Measurements from ENCODE around the gene HBA1. TPM values are rescaled to one million over a fixed set of nuclear protein-coding genes. Genes with fewer than 3 reads are reported as not detected.
A peak's percentile ranks its signal among the peaks of the same experiment; 100 is the strongest.
"Not testable (repeated sequence)": the region's sequence is repeated elsewhere in the genome, so short reads cannot be mapped to it uniquely, and the experiment has no call there.

Gene HBA1
- total and polyA plus RNA-seq, 10 donors: 77.8 to 25,333 (median 2,131) TPM

DNA sequence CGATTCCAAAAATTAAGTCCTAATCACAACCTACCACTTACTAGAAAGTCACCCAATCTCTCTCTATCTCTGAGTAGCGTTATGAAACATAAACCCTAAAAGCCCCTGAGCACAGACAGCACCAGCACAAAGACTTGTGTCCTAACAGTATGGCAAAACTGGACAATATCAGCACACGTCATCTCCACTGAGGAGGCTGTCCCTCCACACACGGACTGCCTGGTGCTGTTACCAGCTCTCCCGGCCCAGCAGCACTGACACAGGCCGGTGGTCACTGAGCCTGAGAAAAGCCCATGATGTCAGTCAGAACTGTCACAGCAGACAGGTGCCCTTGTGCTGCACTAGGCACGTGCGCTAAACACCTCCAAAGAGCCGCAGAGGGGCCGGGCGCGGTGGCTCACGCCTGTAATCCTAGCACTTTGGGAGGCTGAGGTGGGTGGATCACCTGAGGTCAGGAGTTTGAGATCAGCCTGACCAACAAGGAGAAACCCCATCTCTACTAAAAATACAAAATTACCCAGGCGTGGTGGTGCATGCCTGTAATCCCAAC is 35.2 kb downstream of the HBA1 start:
- H3K4me1 ChIP-seq; H3K4me3 ChIP-seq; H3K27me3 ChIP-seq (replicated peaks in 1 of 7); intact Hi-C loops (cut with DNase I; ENCODE audit: low total_unique reads); H3K9me3 ChIP-seq; H3K27ac ChIP-seq; DNase-seq: not testable (repeated sequence)
- peaks cover 0 to 100% (median 94%) of the 10 kb centered on the region in 6 donors for H3K36me3 ChIP-seq
- 87 to 99% (median 94%) methylated on average over 13 to 14 of the region's 14 CpGs for WGBS, 5 donors
- TF ChIP-seq POLR2AphosphoS5 (IDR thresholded peaks at IDR 0.05): peak in 1 of 3 donors; percentile 50

DNA sequence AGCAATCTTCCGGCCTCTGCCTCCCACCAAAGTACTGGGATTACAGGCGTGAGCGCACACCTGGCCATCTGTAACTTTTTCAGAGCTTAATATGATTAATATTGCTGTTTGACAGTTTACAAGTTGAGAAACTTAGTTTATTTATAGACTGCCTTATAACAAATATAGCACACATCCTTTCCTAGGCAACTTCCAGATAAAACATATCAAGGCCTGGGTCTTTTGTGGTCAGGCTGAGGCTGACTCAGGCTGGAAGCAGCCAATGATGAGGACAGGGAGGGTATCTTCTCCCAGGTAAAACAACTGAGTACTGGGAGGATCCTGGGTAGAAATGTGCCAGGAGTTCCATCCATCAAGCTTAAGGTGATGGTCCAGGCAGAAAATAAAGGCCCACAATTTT is 36.5 kb downstream of the HBA1 start:
- Histone ChIP-seq H3K4me1 (peaks cover 0 to 3% (median 0%) of the 10 kb centered on the region in 6 donors), H3K27ac (no peak overlapping the region), H3K27me3 (replicated peaks in 1 of 7) (no peaks in the 10 kb centered on the region), H3K36me3 (peaks cover 0 to 100% (median 95%) of the 10 kb centered on the region in 6 donors), H3K4me3 (no peak overlapping the region), H3K9me3 (no peaks in the 10 kb centered on the region)
- WGBS, 5 donors: 95 to 99% (median 97%) methylated on average over 3 of the region's 3 CpGs
- intact Hi-C loops (cut with DNase I; ENCODE audit: low total_unique reads): no loop called here
- no peak for DNase-seq
- TF ChIP-seq, protein P1, sequence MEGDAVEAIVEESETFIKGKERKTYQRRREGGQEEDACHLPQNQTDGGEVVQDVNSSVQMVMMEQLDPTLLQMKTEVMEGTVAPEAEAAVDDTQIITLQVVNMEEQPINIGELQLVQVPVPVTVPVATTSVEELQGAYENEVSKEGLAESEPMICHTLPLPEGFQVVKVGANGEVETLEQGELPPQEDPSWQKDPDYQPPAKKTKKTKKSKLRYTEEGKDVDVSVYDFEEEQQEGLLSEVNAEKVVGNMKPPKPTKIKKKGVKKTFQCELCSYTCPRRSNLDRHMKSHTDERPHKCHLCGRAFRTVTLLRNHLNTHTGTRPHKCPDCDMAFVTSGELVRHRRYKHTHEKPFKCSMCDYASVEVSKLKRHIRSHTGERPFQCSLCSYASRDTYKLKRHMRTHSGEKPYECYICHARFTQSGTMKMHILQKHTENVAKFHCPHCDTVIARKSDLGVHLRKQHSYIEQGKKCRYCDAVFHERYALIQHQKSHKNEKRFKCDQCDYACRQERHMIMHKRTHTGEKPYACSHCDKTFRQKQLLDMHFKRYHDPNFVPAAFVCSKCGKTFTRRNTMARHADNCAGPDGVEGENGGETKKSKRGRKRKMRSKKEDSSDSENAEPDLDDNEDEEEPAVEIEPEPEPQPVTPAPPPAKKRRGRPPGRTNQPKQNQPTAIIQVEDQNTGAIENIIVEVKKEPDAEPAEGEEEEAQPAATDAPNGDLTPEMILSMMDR (IDR thresholded peaks at IDR 0.05 in 8 of 11, conservative IDR thresholded peaks at IDR 0.05 in 3 of 11): no peak
- no peak for TF ChIP-seq POLR2A (IDR thresholded peaks at IDR 0.05)
- no peak for TF ChIP-seq POLR2AphosphoS5 (IDR thresholded peaks at IDR 0.05)

DNA sequence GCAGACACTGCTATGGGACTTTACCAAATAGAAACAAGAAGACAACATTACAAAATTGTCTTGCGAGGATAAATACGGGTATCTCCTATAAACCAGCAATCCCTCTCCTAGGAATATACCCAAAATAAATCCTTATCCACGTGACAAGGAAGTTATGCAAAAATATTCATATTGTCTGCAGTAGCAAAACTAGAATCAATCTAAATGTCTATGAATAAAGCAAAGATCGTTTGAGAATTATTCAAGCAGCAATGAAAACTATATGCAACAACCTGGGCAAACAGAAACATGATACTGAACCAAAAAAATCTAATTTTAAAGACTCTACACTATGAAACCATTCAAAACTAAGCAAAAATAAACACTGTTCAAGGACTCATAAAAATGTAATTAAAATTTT is 43.5 kb downstream of the HBA1 start:
- 74 to 87% (median 79%) methylated on average over 4 of the region's 4 CpGs for WGBS, 5 donors

More for the DNA sequence above, 43.5 kb downstream of the HBA1 start:
- no peak for DNase-seq
- no peak for TF ChIP-seq POLR2A (IDR thresholded peaks at IDR 0.05)
- TF ChIP-seq, protein P1 (IDR thresholded peaks at IDR 0.05 in 8 of 11, conservative IDR thresholded peaks at IDR 0.05 in 3 of 11): no peak
- TF ChIP-seq POLR2AphosphoS5 (IDR thresholded peaks at IDR 0.05): no peak
- H3K4me1 ChIP-seq: peaks cover 0 to 19% (median 4%) of the 10 kb centered on the region in 6 donors
- intact Hi-C loops (cut with DNase I; ENCODE audit: low total_unique reads): no loop called here
- H3K9me3 ChIP-seq: no peaks in the 10 kb centered on the region
- no peaks in the 10 kb centered on the region for H3K27me3 ChIP-seq (replicated peaks in 1 of 7)
- peaks cover 3 to 100% (median 94%) of the 10 kb centered on the region in 6 donors for H3K36me3 ChIP-seq
- no peak overlapping the region for H3K27ac ChIP-seq
- no peak overlapping the region for H3K4me3 ChIP-seq

Small RNA genes within 50 kb of the gene (small RNA-seq; reads per million reads assigned to genes)
- 0 reads per million in 4 donors for gene RF00019

Other genes with a start within 250 kb of the HBA1 start
- 10 to 100 TPM in 4 of 7 donors, 1 to 10 TPM in 3; 5.2 to 17.9 (median 13.2) TPM for gene POLR3K, start 123.1 kb upstream of the HBA1 start, total RNA-seq
- gene POLR3K, start 123.1 kb upstream of the HBA1 start, polyA plus RNA-seq: 10 to 100 TPM; 13.1 to 24.1 (median 21.2) TPM
- gene SNRNP25, start 122.9 kb upstream of the HBA1 start, total RNA-seq: 10 to 100 TPM; 13.6 to 25.1 (median 17.2) TPM
- 10 to 100 TPM; 39.8 to 48.1 (median 46.6) TPM for gene SNRNP25, start 122.9 kb upstream of the HBA1 start, polyA plus RNA-seq
- gene RHBDF1, start 104.0 kb upstream of the HBA1 start, total RNA-seq: 10 to 100 TPM in 4 of 7 donors, 1 to 10 TPM in 3; 6.5 to 23.0 (median 14.9) TPM
- 10 to 100 TPM in 1 of 3 donors, 1 to 10 TPM in 2; 7.0 to 11.4 (median 9.2) TPM for gene RHBDF1, start 104.0 kb upstream of the HBA1 start, polyA plus RNA-seq
- gene MPG, start 98.5 kb upstream of the HBA1 start, total RNA-seq: 10 to 100 TPM; 34.8 to 82.4 (median 50.0) TPM
- gene MPG, start 98.5 kb upstream of the HBA1 start, polyA plus RNA-seq: 100 to 1,000 TPM; 115 to 122 (median 121) TPM
- gene NPRL3, start 38.0 kb upstream of the HBA1 start, total RNA-seq: 10 to 100 TPM; 22.7 to 38.7 (median 31.7) TPM
- 10 to 100 TPM in 2 of 3 donors, 1 to 10 TPM in 1; 8.7 to 22.4 (median 12.5) TPM for gene NPRL3, start 38.0 kb upstream of the HBA1 start, polyA plus RNA-seq
- 1 to 10 TPM in 1 of 7 donors, not detected in 6; 1.2 TPM for gene HBZ, start 24.0 kb upstream of the HBA1 start, total RNA-seq
- under 1 TPM in 1 of 3 donors, not detected in 2; 0.16 TPM for gene HBZ, start 24.0 kb upstream of the HBA1 start, polyA plus RNA-seq
- 10 to 100 TPM in 4 of 7 donors, 1 to 10 TPM in 2, not detected in 1; 1.4 to 96.6 (median 24.0) TPM for gene HBM, start 10.7 kb upstream of the HBA1 start, total RNA-seq
- 1 to 10 TPM in 1 of 3 donors, under 1 TPM in 2; 0.20 to 2.9 (median 0.28) TPM for gene HBM, start 10.7 kb upstream of the HBA1 start, polyA plus RNA-seq
- gene HBA2, start 3.8 kb upstream of the HBA1 start, total RNA-seq: over 10,000 TPM in 3 of 7 donors, 1,000 to 10,000 TPM in 2, 100 to 1,000 TPM in 2; 283 to 16,395 (median 9,081) TPM
- 1,000 to 10,000 TPM in 1 of 3 donors, 100 to 1,000 TPM in 2; 256 to 5,765 (median 344) TPM for gene HBA2, start 3.8 kb upstream of the HBA1 start, polyA plus RNA-seq
- 1 to 10 TPM in 4 of 7 donors, not detected in 3; 1.0 to 7.4 (median 6.6) TPM for gene HBQ1, start 3.8 kb downstream of the HBA1 start, total RNA-seq
- 10 to 100 TPM in 1 of 3 donors, under 1 TPM in 2; 0.41 to 11.3 (median 0.62) TPM for gene HBQ1, start 3.8 kb downstream of the HBA1 start, polyA plus RNA-seq
- 100 to 1,000 TPM in 5 of 7 donors, 10 to 100 TPM in 2; 76.7 to 158 (median 105) TPM for gene LUC7L, start 52.8 kb downstream of the HBA1 start, total RNA-seq
- 100 to 1,000 TPM; 110 to 318 (median 282) TPM for gene LUC7L, start 52.8 kb downstream of the HBA1 start, polyA plus RNA-seq
- 10 to 100 TPM; 32.2 to 63.1 (median 42.5) TPM for gene FAM234A, start 58.1 kb downstream of the HBA1 start, total RNA-seq
- 10 to 100 TPM; 13.0 to 25.9 (median 13.1) TPM for gene FAM234A, start 58.1 kb downstream of the HBA1 start, polyA plus RNA-seq
- 1 to 10 TPM; 1.0 to 5.4 (median 2.6) TPM for gene RGS11, start 99.3 kb downstream of the HBA1 start, total RNA-seq
- 1 to 10 TPM in 2 of 3 donors, under 1 TPM in 1; 0.79 to 5.2 (median 1.9) TPM for gene RGS11, start 99.3 kb downstream of the HBA1 start, polyA plus RNA-seq
- gene ARHGDIG, start 103.9 kb downstream of the HBA1 start, total RNA-seq: not detected
- under 1 TPM; 0.23 to 0.99 (median 0.26) TPM for gene ARHGDIG, start 103.9 kb downstream of the HBA1 start, polyA plus RNA-seq
- 1 to 10 TPM in 1 of 7 donors, under 1 TPM in 2, not detected in 4; 0.28 to 1.1 (median 0.39) TPM for gene PDIA2, start 106.5 kb downstream of the HBA1 start, total RNA-seq
- gene PDIA2, start 106.5 kb downstream of the HBA1 start, polyA plus RNA-seq: 1 to 10 TPM in 2 of 3 donors, under 1 TPM in 1; 0.67 to 2.4 (median 1.4) TPM
- gene AXIN1, start 176.0 kb downstream of the HBA1 start, total RNA-seq: 10 to 100 TPM; 22.6 to 27.3 (median 24.8) TPM
- 10 to 100 TPM; 12.9 to 22.7 (median 13.6) TPM for gene AXIN1, start 176.0 kb downstream of the HBA1 start, polyA plus RNA-seq
- gene MRPL28, start 193.9 kb downstream of the HBA1 start, total RNA-seq: 10 to 100 TPM; 38.0 to 64.1 (median 48.0) TPM
- 100 to 1,000 TPM in 1 of 3 donors, 10 to 100 TPM in 2; 85.0 to 108 (median 85.7) TPM for gene MRPL28, start 193.9 kb downstream of the HBA1 start, polyA plus RNA-seq
- gene PGAP6, start 205.3 kb downstream of the HBA1 start, total RNA-seq: 10 to 100 TPM; 35.7 to 63.2 (median 51.0) TPM
- 10 to 100 TPM; 19.5 to 40.6 (median 32.2) TPM for gene PGAP6, start 205.3 kb downstream of the HBA1 start, polyA plus RNA-seq
- gene NME4, start 220.5 kb downstream of the HBA1 start, total RNA-seq: 10 to 100 TPM; 27.3 to 71.4 (median 50.0) TPM
- 10 to 100 TPM; 43.4 to 75.8 (median 67.7) TPM for gene NME4, start 220.5 kb downstream of the HBA1 start, polyA plus RNA-seq
- 10 to 100 TPM in 5 of 7 donors, 1 to 10 TPM in 2; 8.9 to 14.8 (median 11.7) TPM for gene DECR2, start 225.2 kb downstream of the HBA1 start, total RNA-seq
- 10 to 100 TPM in 2 of 3 donors, 1 to 10 TPM in 1; 9.1 to 19.5 (median 14.1) TPM for gene DECR2, start 225.2 kb downstream of the HBA1 start, polyA plus RNA-seq
- gene RAB11FIP3, start 249.0 kb downstream of the HBA1 start, total RNA-seq: 10 to 100 TPM; 33.8 to 52.7 (median 40.6) TPM
- 10 to 100 TPM; 12.3 to 27.1 (median 14.3) TPM for gene RAB11FIP3, start 249.0 kb downstream of the HBA1 start, polyA plus RNA-seq

All from spleen (tissue), 11 donors.